HepG2 (cell line): Measurements from ENCODE around the gene SLC16A5. TPM values are rescaled to one million over a fixed set of nuclear protein-coding genes. Genes with fewer than 3 reads are reported as not detected.

ENCODE experiments used
- AHDC1 ChIP-seq: sonication (generic); formaldehyde crosslinking; IDR thresholded peaks from 2 replicates; pipeline ENCODE4 v1.5.1; 2020; ENCODE audit warnings: mild to moderate bottlenecking, missing genetic modification reagents, borderline replicate concordance
- ARHGAP35 ChIP-seq: sonication (generic); formaldehyde crosslinking; IDR thresholded peaks from 2 replicates; pipeline ENCODE4 v1.9.0; 2022; ENCODE audit warnings: mild to moderate bottlenecking, inconsistent platforms, moderate library complexity, missing genetic modification reagents, borderline replicate concordance
- CBX1 ChIP-seq: IDR thresholded peaks from one replicate; pipeline ENCODE4 v1.6.1; 2016; ENCODE audit warnings: antibody characterized with exemption, low read depth
- CEBPB ChIP-seq: IDR thresholded peaks from 2 replicates; pipeline ENCODE4 v1.6.1; 2011; ENCODE audit warnings: low read depth, low read length, improper control_type of control experiment, borderline replicate concordance
- GATAD2A ChIP-seq: IDR thresholded peaks from 2 replicates; pipeline ENCODE4 v1.6.1; 2016
- MEIS2 ChIP-seq: sonication (generic); formaldehyde crosslinking; IDR thresholded peaks from 2 replicates; pipeline ENCODE4 v1.9.0; 2021; ENCODE audit warnings: mild to moderate bottlenecking, missing genetic modification reagents
- MXI1 ChIP-seq: IDR thresholded peaks from 3 replicates; pipeline ENCODE4 v1.6.1; 2012; ENCODE audit warnings: low read depth, low read length, inconsistent platforms, borderline replicate concordance
- RNF219 ChIP-seq: sonication (generic); formaldehyde crosslinking; IDR thresholded peaks from 2 replicates; pipeline ENCODE4 v1.5.0; 2020; ENCODE audit warnings: mild to moderate bottlenecking, missing genetic modification reagents
- SALL1 ChIP-seq: sonication (generic); formaldehyde crosslinking; IDR thresholded peaks from 2 replicates; pipeline ENCODE4 v1.8.0; 2022; ENCODE audit warnings: mild to moderate bottlenecking, missing genetic modification reagents
- THAP11 ChIP-seq: IDR thresholded peaks from 2 replicates; pipeline ENCODE4 v1.6.1; 2016; ENCODE audit warnings: missing biosample characterization, missing genetic modification reagents
- THAP9 ChIP-seq: sonication (generic); formaldehyde crosslinking; IDR thresholded peaks from 2 replicates; pipeline ENCODE4; 2020; ENCODE audit warnings: missing genetic modification reagents, mild to moderate bottlenecking, borderline replicate concordance
- TSC22D2 ChIP-seq: sonication (generic); formaldehyde crosslinking; IDR thresholded peaks from 2 replicates; pipeline ENCODE4 v1.5.1; 2020; ENCODE audit warnings: missing genetic modification reagents, mild to moderate bottlenecking, borderline replicate concordance
- ZBTB49 ChIP-seq: sonication (generic); formaldehyde crosslinking; IDR thresholded peaks from 2 replicates; pipeline ENCODE4 v1.4.0; 2020; ENCODE audit warnings: missing genetic modification reagents, borderline replicate concordance
- ZFAT ChIP-seq: sonication (generic); formaldehyde crosslinking; conservative IDR thresholded peaks from 2 replicates; pipeline ENCODE4 v1.8.1; 2023; ENCODE audit warnings: missing genetic modification reagents, inconsistent platforms
- ZFP37 ChIP-seq: sonication (generic); formaldehyde crosslinking; IDR thresholded peaks from 2 replicates; pipeline ENCODE4 v1.4.0; 2020; ENCODE audit warnings: missing genetic modification reagents, borderline replicate concordance
- ZNF496 ChIP-seq: sonication (generic); formaldehyde crosslinking; IDR thresholded peaks from 2 replicates; pipeline ENCODE4 v1.8.1; 2023; ENCODE audit warnings: mild to moderate bottlenecking, moderate library complexity, missing genetic modification reagents; ENCODE audit not compliant: insufficient replicate concordance
- ZNF598 ChIP-seq: sonication (generic); formaldehyde crosslinking; IDR thresholded peaks from 2 replicates; pipeline ENCODE4 v1.5.1; 2020; ENCODE audit warnings: mild to moderate bottlenecking, missing genetic modification reagents, borderline replicate concordance
- polyA plus RNA-seq, 8 experiments: library from polyadenylated mRNA; depleted of rRNA in 3 of 8; stranded (reverse) in 7 of 8; unstranded in 1 of 8; fragments of >200 nt; fragmentation: Illumina TruSeq in 4 of 8; extraction: Trizol in 4 of 8; gene quantifications; 2 replicates each; pipeline versions ENCODE4 v1.2.1 to v1.2.3, GENCODE V29; 2011 to 2016; ENCODE audit warnings: low read depth in 4 of 8, missing spikeins in 1 of 8, mixed read lengths in 1 of 8; ENCODE audit not compliant: insufficient read depth in 1 of 8
- total RNA-seq, 5 experiments: library from RNA; depleted of rRNA; stranded (reverse); fragments of >200 nt; fragmentation: Illumina TruSeq; extraction: Trizol; gene quantifications; 2 replicates each; pipeline ENCODE4 v1.2.3, GENCODE V29; 2016; ENCODE audit warnings: low read depth in 1 of 5

Gene SLC16A5
- total and polyA plus RNA-seq, 2 of the 13 experiments (the other 11 are each of a cell fraction or from before 2014, with no cell fraction given) = 0.69 to 5.6 TPM

- no peak for TF ChIP-seq MXI1
- no peak for TF ChIP-seq MEIS2
- no peak for TF ChIP-seq THAP11 (CRISPR knock-in tag)
- TF ChIP-seq GATAD2A (CRISPR knock-in tag) = no peak; the same call in none of the 2 replicates
- TF ChIP-seq ARHGAP35 (CRISPR knock-in tag) = no peak; the same call in 1 of the 2 replicates
- TF ChIP-seq ZNF598 = no peak
- TF ChIP-seq RNF219 (CRISPR knock-in tag) = no peak
- TF ChIP-seq TSC22D2 (CRISPR knock-in tag) = no peak
- peak; percentile 29; the same call in 1 of the 2 replicates for TF ChIP-seq THAP9 (CRISPR knock-in tag)
- TF ChIP-seq CEBPB = no peak
- no peak for TF ChIP-seq CBX1
- no peak for TF ChIP-seq SALL1 (CRISPR knock-in tag)
- peak; percentile 58; the same call in 1 of the 2 replicates for TF ChIP-seq AHDC1
- no peak for TF ChIP-seq ZBTB49 (CRISPR knock-in tag)
- no peak for TF ChIP-seq ZFP37
- TF ChIP-seq ZFAT (CRISPR knock-in tag) = no peak
- TF ChIP-seq ZNF496 (CRISPR knock-in tag) = no peak
Observed at GRCh38 chr17:75153780-75154194, 66.0 kb downstream of the SLC16A5 start (continued).
